ENCODE data around the gene APOBR. TPM values are rescaled to one million over a fixed set of nuclear protein-coding genes. Genes with fewer than 3 reads are reported as not detected.

APOBR gene
- total and polyA plus RNA-seq, 2 of the 13 experiments (the other 11 are each of a cell fraction or from before 2014, with no cell fraction given), result 0.03 TPM; not detected in 1

- TF ChIP-seq GPBP1L1 (CRISPR knock-in tag; IDR thresholded peaks at IDR 0.05), result no peak
- no peak for TF ChIP-seq ZBTB46 (CRISPR knock-in tag; IDR thresholded peaks at IDR 0.05; ENCODE audit: borderline replicate concordance)
- TF ChIP-seq ZFP82 (CRISPR knock-in tag; IDR thresholded peaks at IDR 0.05; ENCODE audit: borderline replicate concordance), result no peak
- 0 out of 2 replicates have a peak, but pooled peaks have one; percentile 28 for TF ChIP-seq ZBTB33 (CRISPR knock-in tag; IDR thresholded peaks at IDR 0.05)
- TF ChIP-seq AGO2 (optimal IDR thresholded peaks at IDR 0.05; ENCODE audit: low read depth, low read length), result no peak
- TF ChIP-seq ZNF558 (CRISPR knock-in tag; IDR thresholded peaks at IDR 0.05; ENCODE audit: borderline replicate concordance), result no peak
- no peak for TF ChIP-seq THAP7 (CRISPR knock-in tag; IDR thresholded peaks at IDR 0.05)
- no peak for TF ChIP-seq CEBPZ (IDR thresholded peaks at IDR 0.05; ENCODE audit: low read length)
- no peak for TF ChIP-seq AKNA (CRISPR knock-in tag; IDR thresholded peaks at IDR 0.05; ENCODE audit: borderline replicate concordance)
- no peak; the same call in 1 of the 2 replicates for TF ChIP-seq SATB2 (CRISPR knock-in tag; IDR thresholded peaks at IDR 0.05)
- no peak for TF ChIP-seq NFYB (CRISPR knock-in tag; IDR thresholded peaks at IDR 0.05)
- TF ChIP-seq AHR (CRISPR knock-in tag; IDR thresholded peaks at IDR 0.05), result 0 out of 2 replicates have a peak, but pooled peaks have one; percentile 27
- no peak; the same call in 1 of the 2 replicates for TF ChIP-seq ZNF234 (CRISPR knock-in tag; conservative IDR thresholded peaks at IDR 0.05)
These were observed 44.5 kb downstream of the APOBR start, which contains the start of gene NUPR1 (continued) for GRCh38 chr16:28538733-28539596.

Data from HepG2 (cell line).